Hepatocyte (in vitro differentiated cells): Measurements from ENCODE around the gene IL22RA1.

ENCODE experiments used
- CTCF ChIP-seq: fragments of 200-600 bp; sonication (generic); IDR thresholded peaks from 2 replicates; pipeline ENCODE4 v1.5.1; 2016; ENCODE audit warnings: antibody characterized with exemption, mild to moderate bottlenecking; ENCODE audit not compliant: poor library complexity
- EZH2 ChIP-seq: fragments of 200-600 bp; sonication (generic); IDR thresholded peaks from 2 replicates; pipeline ENCODE4 v1.6.1; 2016; ENCODE audit warnings: antibody characterized with exemption, mild to moderate bottlenecking, borderline replicate concordance

- TF ChIP-seq CTCF, result no peak
- TF ChIP-seq EZH2, result no peak
Measured at GRCh38 chr1:24139841-24140425, 3.0 kb downstream of the IL22RA1 start.
